CD4-positive, alpha-beta T cell treated with Interleukin-10 for 1 hour (primary cell): ENCODE data around the gene GNG8.
A peak's percentile ranks its signal among the peaks of the same experiment; 100 is the strongest.

Experiments
- DNase-seq: peaks from one replicate; pipeline ENCODE4 v3.0.0-alpha.2; 2020

The GNG8 gene

GRCh38 chr19:46616631-46617322 lies 19.2 kb downstream of the GNG8 start:
- DNase-seq = no peak

GRCh38 chr19:46615966-46616365 lies 20.0 kb downstream of the GNG8 start:
- DNase-seq = no peak

- DNase-seq = peak; percentile 83
These were observed 21.8 kb downstream of the GNG8 start for GRCh38 chr19:46614114-46614722.

- no peak for DNase-seq
These were observed 22.5 kb downstream of the GNG8 start for GRCh38 chr19:46613525-46613924.

GRCh38 chr19:46611776-46612175 lies 24.2 kb downstream of the GNG8 start:
- no peak for DNase-seq

- DNase-seq = peak; percentile 61
These were observed 24.9 kb downstream of the GNG8 start for GRCh38 chr19:46610851-46611770.

GRCh38 chr19:46610413-46610775 lies 25.6 kb downstream of the GNG8 start:
- DNase-seq = no peak

- DNase-seq = no peak
These were observed 26.2 kb downstream of the GNG8 start for GRCh38 chr19:46609511-46610412.

- DNase-seq = no peak
These were observed 27.2 kb downstream of the GNG8 start for GRCh38 chr19:46608581-46609345.

- no peak for DNase-seq
These were observed 27.8 kb downstream of the GNG8 start for GRCh38 chr19:46608178-46608577.

- no peak for DNase-seq
These were observed 28.6 kb downstream of the GNG8 start for GRCh38 chr19:46607448-46607841.

GRCh38 chr19:46606681-46607447 lies 29.1 kb downstream of the GNG8 start:
- DNase-seq = no peak

GRCh38 chr19:46606019-46606418 lies 30.0 kb downstream of the GNG8 start:
- DNase-seq = no peak

GRCh38 chr19:46605356-46605821 lies 30.6 kb downstream of the GNG8 start:
- DNase-seq = no peak

- DNase-seq = no peak
These were observed 31.1 kb downstream of the GNG8 start for GRCh38 chr19:46604781-46605355.

GRCh38 chr19:46603752-46604231 lies 32.2 kb downstream of the GNG8 start:
- DNase-seq = no peak

- DNase-seq = no peak
These were observed 32.8 kb downstream of the GNG8 start for GRCh38 chr19:46603195-46603637.

- DNase-seq = peak; percentile 28
These were observed 33.4 kb downstream of the GNG8 start for GRCh38 chr19:46602392-46603194.
